ENCODE measurements around the gene NRROS. TPM values are rescaled to one million over a fixed set of nuclear protein-coding genes. Genes with fewer than 3 reads are reported as not detected.

NRROS gene
- total RNA-seq, 4 donors from 2014 or later = 2.5 to 3.7 TPM; not detected in 2

DNA sequence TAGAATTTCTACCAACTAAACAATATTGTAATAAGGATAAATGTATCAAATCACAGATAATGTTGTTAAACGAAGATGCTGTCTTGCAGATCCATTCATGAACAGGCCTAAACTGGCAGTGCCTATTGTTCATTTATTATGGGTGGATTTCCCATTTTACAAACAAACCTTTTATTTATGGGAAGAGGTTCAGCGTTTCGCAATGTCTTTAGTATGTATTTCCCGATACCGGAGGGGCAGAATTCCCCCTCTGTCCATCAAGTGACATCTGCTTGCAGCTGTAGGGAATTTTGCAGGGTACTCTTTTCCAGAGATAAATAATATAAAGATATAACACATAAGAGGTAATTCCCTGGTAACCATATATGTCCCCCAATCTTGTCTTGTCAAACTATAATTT is 66.8 kb downstream of the NRROS start:
- H3K4me3 ChIP-seq = no peak overlapping the region
- no peak for TF ChIP-seq EP300 (IDR thresholded peaks at IDR 0.05; ENCODE audit: low read depth)
- TF ChIP-seq POLR2AphosphoS5 (IDR thresholded peaks at IDR 0.05) = no peak
- TF ChIP-seq CTCF (IDR thresholded peaks at IDR 0.05) = no peak
- no peak for TF ChIP-seq POLR2A (IDR thresholded peaks at IDR 0.05)
- intact Hi-C loops (cut with DNase I; ENCODE audit: low total_unique reads) = no loop called here
- no peaks in the 10 kb centered on the region for H3K27me3 ChIP-seq
- DNase-seq = no peak
- H3K36me3 ChIP-seq = no peaks in the 10 kb centered on the region
- H3K27ac ChIP-seq = no peak overlapping the region
- 63 to 79% methylated on average over 5 of the region's 5 CpGs for WGBS, 2 donors (ENCODE audit: low coverage in 1 of 2)
- H3K9me3 ChIP-seq = no peaks in the 10 kb centered on the region
- H3K4me1 ChIP-seq = peaks cover 3 to 5% (median 4%) of the 10 kb centered on the region in 4 donors
- in situ Hi-C loops (cut with MboI; ENCODE audit: low pct_ligation_motif_present in 1 of 4, low pct_unique_long_range_greater_than_20kb in 1 of 4, low sequenced_read_pairs in 3 of 4) = no loop called here

- in situ Hi-C loops (cut with MboI; ENCODE audit: low pct_ligation_motif_present in 1 of 4, low pct_unique_long_range_greater_than_20kb in 1 of 4, low sequenced_read_pairs in 3 of 4) (no loop called here), intact Hi-C loops (cut with DNase I; ENCODE audit: low total_unique reads) (no loop called here)
- H3K27ac ChIP-seq = no peak overlapping the region
- WGBS, 2 donors (ENCODE audit: low coverage in 1 of 2) = 83 to 100% methylated on average over 2 to 4 of the region's 4 CpGs
- H3K4me3 ChIP-seq = no peak overlapping the region
- DNase-seq = no peak
- TF ChIP-seq CTCF (IDR thresholded peaks at IDR 0.05) (no peak), EP300 (IDR thresholded peaks at IDR 0.05; ENCODE audit: low read depth) (no peak), POLR2AphosphoS5 (IDR thresholded peaks at IDR 0.05) (no peak), POLR2A (IDR thresholded peaks at IDR 0.05) (no peak)
- no peaks in the 10 kb centered on the region for H3K27me3 ChIP-seq
- no peaks in the 10 kb centered on the region for H3K36me3 ChIP-seq
- H3K4me1 ChIP-seq = peaks cover 4 to 9% (median 7%) of the 10 kb centered on the region in 4 donors
- no peaks in the 10 kb centered on the region for H3K9me3 ChIP-seq
These were observed 67.2 kb downstream of the NRROS start for GRCh38 chr3:196706731-196707130.

GRCh38 chr3:196707566-196707965 is 68.1 kb downstream of the NRROS start:
- DNase-seq = no peak
- no peak for TF ChIP-seq POLR2A (IDR thresholded peaks at IDR 0.05)
- TF ChIP-seq EP300 (IDR thresholded peaks at IDR 0.05; ENCODE audit: low read depth) = no peak
- no peak for TF ChIP-seq POLR2AphosphoS5 (IDR thresholded peaks at IDR 0.05)
- no peak for TF ChIP-seq CTCF (IDR thresholded peaks at IDR 0.05)
- Histone ChIP-seq H3K9me3 (no peaks in the 10 kb centered on the region), H3K4me3 (no peak overlapping the region), H3K4me1 (peaks cover 4 to 9% (median 7%) of the 10 kb centered on the region in 4 donors), H3K27me3 (no peaks in the 10 kb centered on the region), H3K27ac (no peak overlapping the region), H3K36me3 (no peaks in the 10 kb centered on the region)
- WGBS, 2 donors (ENCODE audit: low coverage in 1 of 2) = 82 to 86% methylated on average over 8 of the region's 8 CpGs
- in situ Hi-C loops (cut with MboI; ENCODE audit: low pct_ligation_motif_present in 1 of 4, low pct_unique_long_range_greater_than_20kb in 1 of 4, low sequenced_read_pairs in 3 of 4) (no loop called here), intact Hi-C loops (cut with DNase I; ENCODE audit: low total_unique reads) (no loop called here)

- Histone ChIP-seq H3K27me3 (no peaks in the 10 kb centered on the region), H3K4me3 (no peak overlapping the region), H3K36me3 (no peaks in the 10 kb centered on the region), H3K27ac (no peak overlapping the region), H3K4me1 (peaks cover 4 to 15% (median 14%) of the 10 kb centered on the region in 4 donors), H3K9me3 (no peaks in the 10 kb centered on the region)
- DNase-seq = no peak
- in situ Hi-C loops (cut with MboI; ENCODE audit: low pct_ligation_motif_present in 1 of 4, low pct_unique_long_range_greater_than_20kb in 1 of 4, low sequenced_read_pairs in 3 of 4) = no loop called here
- WGBS, 2 donors (ENCODE audit: low coverage in 1 of 2) = 74 to 83% methylated on average over 6 to 7 of the region's 7 CpGs
- intact Hi-C loops (cut with DNase I; ENCODE audit: low total_unique reads) = loop anchor here (1.0 kb wide), 1 partner anchor 43 kb away; no protein-coding TSS in a partner anchor
- TF ChIP-seq CTCF (IDR thresholded peaks at IDR 0.05) = no peak
- no peak for TF ChIP-seq POLR2AphosphoS5 (IDR thresholded peaks at IDR 0.05)
- TF ChIP-seq EP300 (IDR thresholded peaks at IDR 0.05; ENCODE audit: low read depth) = no peak
- TF ChIP-seq POLR2A (IDR thresholded peaks at IDR 0.05) = no peak
These were observed 69.0 kb downstream of the NRROS start for GRCh38 chr3:196708467-196708866.

Small RNAs within 50 kb of the gene (small RNA-seq; reads per million reads assigned to genes)
- 0 reads per million in 4 donors for gene RNU6-646P

Other genes starting within 250 kb of the NRROS start
- 10 to 100 TPM; 13.8 to 25.4 (median 15.4) TPM for gene UBXN7, start 207.3 kb upstream of the NRROS start, total RNA-seq
- 100 to 1,000 TPM in 1 of 4 donors, 10 to 100 TPM in 3; 17.3 to 221 (median 19.5) TPM for gene RNF168, start 135.9 kb upstream of the NRROS start, total RNA-seq
- not detected for gene SMCO1, start 124.3 kb upstream of the NRROS start, total RNA-seq
- gene WDR53, start 71.1 kb upstream of the NRROS start, total RNA-seq = 10 to 100 TPM in 1 of 4 donors, 1 to 10 TPM in 2, not detected in 1; 1.6 to 14.2 (median 4.6) TPM
- gene FBXO45, start 71.0 kb upstream of the NRROS start, total RNA-seq = 1 to 10 TPM; 2.4 to 8.6 (median 5.3) TPM
- 1 to 10 TPM in 2 of 4 donors, under 1 TPM in 1, not detected in 1; 0.32 to 2.2 (median 1.8) TPM for gene CEP19, start 72.6 kb downstream of the NRROS start, total RNA-seq
- gene PIGX, start 72.7 kb downstream of the NRROS start, total RNA-seq = 10 to 100 TPM in 3 of 4 donors, 1 to 10 TPM in 1; 4.0 to 36.3 (median 23.6) TPM
- 10 to 100 TPM; 16.3 to 54.5 (median 36.7) TPM for gene PAK2, start 100.2 kb downstream of the NRROS start, total RNA-seq
- 10 to 100 TPM; 33.3 to 52.1 (median 48.0) TPM for gene SENP5, start 228.2 kb downstream of the NRROS start, total RNA-seq